Activated CD8-positive, alpha-beta memory T cell treated with anti-CD3 and anti-CD28 coated beads, Interleukin-2, amount 10 ng/mL, durations not matched to agents 7 days and 5 days (primary cell): ENCODE measurements around the gene GPANK1. TPM values are rescaled to one million over a fixed set of nuclear protein-coding genes. Genes with fewer than 3 reads are reported as not detected.

Experiments used
- ATAC-seq: fragments of 150-1000 bp; cut with Tn5 transposase; one replicate; pipeline ENCODE4 v1.10.0; 2021; ENCODE audit warnings: moderate library complexity
- CTCF ChIA-PET: fragments of 350-600 bp; sonication (Branson Sonifier 250); formaldehyde crosslinking; loops from one replicate; lab custom pipeline; 2021; ENCODE audit warnings: antibody characterized with exemption; lab: Charles Lee
- DNase-seq: peaks from one replicate; pipeline ENCODE4 v3.0.0-alpha.2; 2020
- H3K27ac Mint-ChIP-seq: one replicate; pipeline ENCODE4 v1.8.0; 2021; ENCODE audit warnings: mild to moderate bottlenecking, mixed read lengths
- H3K27me3 Mint-ChIP-seq: one replicate; pipeline ENCODE4 v1.8.0; 2021; ENCODE audit warnings: mixed read lengths
- H3K36me3 Mint-ChIP-seq: one replicate; pipeline ENCODE4 v1.8.0; 2021; ENCODE audit warnings: mild to moderate bottlenecking, mixed read lengths
- H3K4me1 Mint-ChIP-seq: one replicate; pipeline ENCODE4 v1.8.0; 2021; ENCODE audit warnings: mixed read lengths
- H3K4me3 Mint-ChIP-seq: one replicate; pipeline ENCODE4 v1.8.0; 2021; ENCODE audit warnings: mild to moderate bottlenecking, moderate library complexity, mixed read lengths
- H3K9me3 Mint-ChIP-seq: one replicate; pipeline ENCODE4 v1.8.0; 2022; ENCODE audit warnings: low read depth, mixed read lengths
- total RNA-seq, 2 experiments: library from RNA; stranded (reverse); gene quantifications; one replicate each; pipeline ENCODE4 v1.2.3, GENCODE V29; 2021

GPANK1 gene
- total RNA-seq, 2 experiments from 2014 or later, result 34.9 to 41.6 TPM

DNA sequence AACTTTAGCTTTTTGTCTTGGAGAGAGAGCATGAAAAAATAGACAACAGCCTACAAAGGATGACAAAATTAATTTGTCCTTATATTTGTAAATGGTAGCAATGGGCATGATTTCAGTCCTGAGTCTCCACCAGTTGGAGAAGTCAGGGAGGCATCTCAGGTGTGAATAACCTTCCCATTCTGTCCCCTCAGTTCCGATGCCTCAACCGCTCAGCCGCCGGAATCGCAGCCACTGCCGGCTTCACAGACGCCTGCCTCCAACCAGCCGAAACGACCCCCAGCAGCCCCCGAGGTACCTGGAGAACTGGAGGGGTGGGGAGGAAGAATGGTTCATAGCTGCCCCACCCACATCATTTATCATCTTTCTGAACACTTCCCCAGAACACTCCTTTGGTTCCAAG lies 40.7 kb downstream of the GPANK1 start:
- Mint-ChIP-seq H3K4me1 (peaks cover 32% of the 10 kb centered on the region), H3K4me3 (no peak overlapping the region), H3K27me3 (no peaks in the 10 kb centered on the region), H3K9me3 (no peaks in the 10 kb centered on the region), H3K27ac (no peak overlapping the region), H3K36me3 (peaks cover 71% of the 10 kb centered on the region)
- ATAC-seq, result no peak
- CTCF ChIA-PET, result no interaction called here
- no peak for DNase-seq

- CTCF ChIA-PET, result interaction anchor here (0.9 to 1.9 kb wide), 11 partner anchors 24 to 207 kb away, joined by 3 to 8 read pairs (median 3); partner anchors contain the start of genes GPANK1 and LST1
- no peak for DNase-seq
- peaks cover 36% of the 10 kb centered on the region for H3K4me1 Mint-ChIP-seq
- H3K27ac Mint-ChIP-seq, result peak overlapping the region; percentile 96
- no peak for ATAC-seq
- H3K4me3 Mint-ChIP-seq, result peak overlapping the region; percentile 99
- no peaks in the 10 kb centered on the region for H3K9me3 Mint-ChIP-seq
- no peaks in the 10 kb centered on the region for H3K27me3 Mint-ChIP-seq
- peaks cover 64% of the 10 kb centered on the region for H3K36me3 Mint-ChIP-seq
Observed at GRCh38 chr6:31622684-31623091, 42.1 kb downstream of the GPANK1 start.

- Mint-ChIP-seq H3K4me1 (peaks cover 37% of the 10 kb centered on the region), H3K36me3 (peaks cover 58% of the 10 kb centered on the region), H3K27ac (peak overlapping the region; percentile 96), H3K4me3 (peak overlapping the region; percentile 99), H3K9me3 (no peaks in the 10 kb centered on the region), H3K27me3 (no peaks in the 10 kb centered on the region)
- ATAC-seq (no peak), DNase-seq (no peak)
- CTCF ChIA-PET, result interaction anchor here (1.0 to 1.9 kb wide), 9 partner anchors 24 to 208 kb away, joined by 3 to 8 read pairs (median 3); partner anchors contain the start of gene LST1
Observed at GRCh38 chr6:31621991-31622390, 42.8 kb downstream of the GPANK1 start.

- CTCF ChIA-PET, result interaction anchor here (0.6 to 1.9 kb wide), 7 partner anchors 23 to 128 kb away, joined by 3 to 8 read pairs (median 3); no protein-coding TSS in a partner anchor
- ATAC-seq (no peak), DNase-seq (no peak)
- Mint-ChIP-seq H3K9me3 (no peaks in the 10 kb centered on the region), H3K4me1 (peaks cover 40% of the 10 kb centered on the region), H3K4me3 (peak overlapping the region; percentile 99), H3K36me3 (peaks cover 56% of the 10 kb centered on the region), H3K27me3 (no peaks in the 10 kb centered on the region), H3K27ac (peak overlapping the region; percentile 96)
Observed at GRCh38 chr6:31621320-31621939, 43.4 kb downstream of the GPANK1 start.

DNA sequence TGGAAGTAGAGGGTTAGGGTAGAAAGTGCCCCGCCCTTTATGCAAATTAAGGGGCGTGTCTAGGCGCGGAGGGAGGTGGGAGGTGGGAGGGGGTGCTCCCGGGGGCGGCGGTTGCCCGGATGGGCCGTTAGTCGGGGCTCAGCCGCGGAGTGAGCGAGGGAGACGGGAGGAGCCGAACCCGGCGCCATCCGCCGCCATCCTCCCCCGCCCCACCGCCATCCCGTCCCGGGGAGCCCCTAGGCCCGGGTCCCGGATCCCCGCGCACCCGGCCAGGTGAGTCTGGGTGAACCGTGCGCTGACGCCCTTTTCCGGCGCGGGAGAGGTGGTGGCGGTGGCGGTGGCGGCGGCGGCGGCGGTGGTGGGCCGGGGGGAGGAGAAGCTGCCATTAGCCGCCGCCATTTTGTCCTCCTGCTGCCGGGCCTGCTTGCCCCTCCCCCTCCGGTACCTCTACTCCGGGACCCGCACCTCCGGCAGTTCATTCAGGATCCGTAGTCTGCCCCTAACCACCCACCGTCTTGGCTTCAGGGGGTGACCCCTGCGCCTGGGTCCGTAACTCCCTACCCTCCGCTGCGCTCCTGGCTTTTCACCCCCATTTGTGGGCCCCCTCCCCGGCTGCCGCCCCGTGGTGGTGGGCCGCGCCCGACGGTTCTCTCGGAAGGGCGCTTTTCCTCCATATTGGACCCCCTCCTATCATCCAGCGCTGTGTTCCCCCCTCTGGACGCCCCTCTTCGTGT lies 44.0 kb downstream of the GPANK1 start, which contains the start of gene PRRC2A:
Gene PRRC2A, plus strand, starts transcription at position 130 of the 734 bp plus-strand sequence. CDS start 2,075 bp downstream, outside the sequence.
- peak within 1 kb of the TSS; percentile 99 for H3K4me3 Mint-ChIP-seq
- peaks cover 45% of the 10 kb centered on the region for H3K4me1 Mint-ChIP-seq
- DNase-seq, result peak; percentile 88
- ATAC-seq, result peak; percentile 28
- CTCF ChIA-PET, result interaction anchor here (0.6 to 1.6 kb wide), 7 partner anchors 22 to 122 kb away, joined by 3 to 7 read pairs (median 3); no protein-coding TSS in a partner anchor
- no peaks in the 10 kb centered on the region for H3K9me3 Mint-ChIP-seq
- H3K27me3 Mint-ChIP-seq, result no peaks in the 10 kb centered on the region
- peaks cover 51% of the 10 kb centered on the region for H3K36me3 Mint-ChIP-seq
- H3K27ac Mint-ChIP-seq, result peak within 1 kb of the TSS; percentile 96

DNA sequence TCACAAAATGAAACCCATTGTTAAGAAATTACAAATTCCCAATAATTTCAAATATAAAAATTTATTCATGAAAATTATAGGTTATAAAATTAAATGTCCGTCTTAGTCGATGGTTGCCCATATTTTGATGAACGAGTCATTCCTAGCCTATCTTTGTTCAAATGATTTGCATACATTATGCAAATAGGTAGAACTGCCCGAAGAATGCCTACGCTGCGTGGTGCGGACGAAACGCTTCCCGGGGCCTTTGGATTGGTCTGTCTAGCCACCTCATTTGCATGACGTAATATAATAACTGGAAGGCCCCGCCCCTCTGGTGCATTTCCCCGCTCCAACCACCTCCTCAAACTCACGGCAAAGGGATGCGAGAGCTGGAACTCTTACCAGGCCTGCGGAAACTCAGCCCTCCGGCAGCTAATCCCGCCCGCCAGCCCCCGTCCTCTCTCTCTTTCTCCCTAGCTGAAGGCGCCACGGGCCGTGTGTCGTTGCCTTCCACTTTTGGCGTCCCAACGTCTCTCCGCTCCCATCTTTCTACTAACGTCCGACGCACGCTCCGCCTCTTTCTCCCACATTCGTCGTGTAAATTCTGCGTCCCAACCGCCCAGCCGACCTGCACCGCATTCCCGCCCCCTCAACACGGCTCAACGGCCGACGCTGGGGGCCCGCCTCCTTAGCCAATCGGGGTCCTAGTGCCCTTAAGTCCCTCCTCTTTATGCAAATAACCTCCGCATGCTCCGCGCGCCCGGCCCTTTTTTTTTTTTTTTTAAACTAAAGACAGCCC lies 44.8 kb downstream of the GPANK1 start:
- peak overlapping the region; percentile 94 for H3K27ac Mint-ChIP-seq
- H3K27me3 Mint-ChIP-seq, result no peaks in the 10 kb centered on the region
- H3K36me3 Mint-ChIP-seq, result peaks cover 44% of the 10 kb centered on the region
- DNase-seq (peak; percentile 99), ATAC-seq (peak; percentile 88)
- CTCF ChIA-PET, result interaction anchor here (0.7 to 1.3 kb wide), 5 partner anchors 22 to 118 kb away, joined by 3 to 7 read pairs (median 3); partner anchors contain the start of gene TNF
- H3K4me1 Mint-ChIP-seq, result peaks cover 52% of the 10 kb centered on the region
- peak overlapping the region; percentile 99 for H3K4me3 Mint-ChIP-seq
- no peaks in the 10 kb centered on the region for H3K9me3 Mint-ChIP-seq

- DNase-seq (no peak), ATAC-seq (no peak)
- peak overlapping the region; percentile 89 for H3K27ac Mint-ChIP-seq
- H3K9me3 Mint-ChIP-seq, result no peaks in the 10 kb centered on the region
- H3K27me3 Mint-ChIP-seq, result no peaks in the 10 kb centered on the region
- H3K4me3 Mint-ChIP-seq, result peak overlapping the region; percentile 73
- H3K4me1 Mint-ChIP-seq, result peaks cover 41% of the 10 kb centered on the region
- peaks cover 19% of the 10 kb centered on the region for H3K36me3 Mint-ChIP-seq
- CTCF ChIA-PET, result interaction anchor here (0.6 to 6.1 kb wide), 4 partner anchors 19 to 121 kb away, joined by 3 to 40 read pairs (median 6); no protein-coding TSS in a partner anchor
Observed at GRCh38 chr6:31617010-31617409, 47.8 kb downstream of the GPANK1 start.

GRCh38 chr6:31615748-31616147 lies 49.0 kb downstream of the GPANK1 start:
- peak overlapping the region; percentile 73 for H3K4me3 Mint-ChIP-seq
- DNase-seq (peak; percentile 59), ATAC-seq (no peak)
- H3K9me3 Mint-ChIP-seq, result no peaks in the 10 kb centered on the region
- H3K4me1 Mint-ChIP-seq, result peaks cover 34% of the 10 kb centered on the region
- H3K36me3 Mint-ChIP-seq, result peaks cover 8% of the 10 kb centered on the region
- H3K27me3 Mint-ChIP-seq, result no peaks in the 10 kb centered on the region
- CTCF ChIA-PET, result interaction anchor here (0.9 to 6.1 kb wide), 6 partner anchors 15 to 76 kb away, joined by 3 to 40 read pairs (median 4); partner anchors contain the start of gene C6orf47
- H3K27ac Mint-ChIP-seq, result peak overlapping the region; percentile 89

GRCh38 chr6:31614684-31615578 lies 49.9 kb downstream of the GPANK1 start, which contains the start of gene AIF1:
AIF1 (plus strand) TSS chr6:31615234; CDS start chr6:31615330, 96 bp downstream.
- CTCF ChIA-PET, result interaction anchor here (0.9 to 6.1 kb wide), 3 partner anchors 17 to 75 kb away, joined by 3 to 40 read pairs (median 4); no protein-coding TSS in a partner anchor
- ATAC-seq, result no peak
- H3K27ac Mint-ChIP-seq, result peak within 1 kb of the TSS; percentile 89

DNA sequence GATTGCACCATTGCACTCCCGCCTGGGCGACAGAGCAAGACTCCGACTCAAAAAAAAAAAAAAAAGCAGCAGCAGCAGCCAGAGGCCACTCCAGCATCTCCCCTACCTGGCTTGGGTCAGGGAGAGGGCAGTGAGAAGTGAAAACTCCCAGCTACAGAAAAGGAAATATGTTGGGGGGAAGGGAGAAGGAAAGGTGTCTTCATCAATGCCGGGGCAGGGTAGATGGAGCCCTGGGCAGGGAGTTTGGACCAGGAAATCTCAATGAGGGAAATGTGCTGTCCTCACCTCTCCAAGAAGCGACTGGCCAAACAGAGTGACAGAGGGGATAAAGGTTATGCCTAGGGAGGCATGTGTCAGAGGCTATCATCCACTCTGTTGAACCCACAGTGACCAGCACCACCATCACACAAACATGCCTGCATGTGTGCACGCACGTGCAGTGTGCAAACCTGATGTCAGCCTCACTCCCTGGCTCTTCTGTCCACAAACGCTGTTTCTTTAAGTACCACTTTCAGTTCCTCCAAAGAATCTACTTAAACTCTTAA lies 50.6 kb downstream of the GPANK1 start:
- CTCF ChIA-PET, result interaction anchor here (1.3 to 6.1 kb wide), 2 partner anchors 16 to 37 kb away, joined by 3 to 40 read pairs; no protein-coding TSS in a partner anchor
- ATAC-seq, result no peak
- H3K36me3 Mint-ChIP-seq, result peaks cover 7% of the 10 kb centered on the region
- no peak overlapping the region for H3K4me3 Mint-ChIP-seq
- H3K4me1 Mint-ChIP-seq, result peaks cover 29% of the 10 kb centered on the region
- DNase-seq, result no peak
- no peaks in the 10 kb centered on the region for H3K9me3 Mint-ChIP-seq
- H3K27ac Mint-ChIP-seq, result no peak overlapping the region
- H3K27me3 Mint-ChIP-seq, result no peaks in the 10 kb centered on the region

More at GRCh38 chr6:31614684-31615578, 49.9 kb downstream of the GPANK1 start, which contains the start of gene AIF1:
- Mint-ChIP-seq H3K4me1 (peaks cover 34% of the 10 kb centered on the region), H3K36me3 (peaks cover 8% of the 10 kb centered on the region), H3K27me3 (no peaks in the 10 kb centered on the region), H3K4me3 (peak within 1 kb of the TSS; percentile 73), H3K9me3 (no peaks in the 10 kb centered on the region)
- no peak for DNase-seq
